ENCODE data around the gene PLAGL2.
"Not testable (repeated sequence)": the region's sequence is repeated elsewhere in the genome, so short reads cannot be mapped to it uniquely, and the experiment has no call there.

The PLAGL2 gene

DNA sequence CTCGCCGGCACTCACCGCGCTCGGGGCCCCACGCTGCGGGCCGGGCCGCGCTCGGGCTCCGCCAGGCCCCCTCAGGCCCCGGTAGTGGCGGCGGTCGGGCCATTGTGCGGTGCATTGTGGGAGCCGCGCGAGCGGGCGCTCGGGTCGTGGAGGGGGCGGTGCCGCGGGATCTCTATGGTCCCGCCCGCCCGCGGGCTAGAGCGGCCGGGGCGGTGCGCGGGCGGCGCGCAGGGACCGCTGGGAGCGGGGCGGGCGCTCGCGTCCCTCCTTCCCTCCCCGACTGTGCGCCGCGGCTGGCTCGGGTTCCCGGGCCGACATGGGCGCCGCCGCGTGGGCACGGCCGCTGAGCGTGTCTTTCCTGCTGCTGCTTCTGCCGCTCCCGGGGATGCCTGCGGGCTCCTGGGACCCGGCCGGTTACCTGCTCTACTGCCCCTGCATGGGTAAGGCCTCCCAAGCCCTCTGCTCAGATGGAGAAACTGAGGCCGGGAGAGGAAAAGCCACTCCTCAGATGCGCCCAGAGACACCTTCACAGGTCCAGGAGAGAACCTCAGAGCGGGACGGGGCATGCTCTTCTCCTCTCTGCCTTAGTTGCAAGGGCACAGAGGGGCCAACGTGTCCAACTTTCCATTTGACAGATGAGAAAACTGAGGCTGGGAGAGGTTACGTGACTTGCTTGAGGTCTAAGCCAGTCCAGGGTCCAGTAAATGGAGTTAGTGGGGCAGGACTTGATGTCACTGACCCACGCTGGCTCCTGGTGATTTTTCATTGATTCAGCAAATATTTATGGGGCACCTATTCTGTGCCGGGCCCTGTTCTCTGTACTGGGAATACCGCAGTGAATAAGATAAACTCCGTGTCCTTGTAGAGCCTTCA is at the start of gene PLAGL2, which contains the start of gene POFUT1:
TSS of gene PLAGL2 (minus strand) at position 118 of the 873 bp plus-strand sequence. CDS start 5,565 bp downstream, outside the sequence.
TSS of gene POFUT1 (plus strand) at position 255 of the 873 bp plus-strand sequence. CDS start at position 317, 62 bp downstream.
- peak; percentile 77 to 84 (median 84) for DNase-seq (ENCODE audit: low read depth in 2 of 3, low spot score in 2 of 3)

DNA sequence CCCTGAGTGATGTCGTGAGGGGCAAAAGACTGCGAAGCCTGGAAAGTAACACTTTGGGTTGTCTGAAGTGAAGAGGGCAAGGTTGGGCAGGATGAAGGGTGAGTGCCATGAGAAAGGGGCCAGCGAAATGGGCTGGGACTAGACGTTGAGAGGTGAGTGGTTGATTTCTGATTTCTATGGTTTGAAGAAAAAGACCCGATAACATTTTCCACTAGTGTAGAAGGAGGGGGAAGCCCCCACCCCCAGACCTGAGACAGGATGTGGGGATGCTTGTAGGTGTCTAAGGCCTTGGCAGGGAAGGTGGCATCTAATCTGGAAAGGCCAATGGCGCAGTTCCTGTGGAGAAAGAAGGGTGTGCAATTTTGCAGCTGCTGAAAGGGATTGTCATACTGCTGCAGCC is 44.6 kb upstream of the PLAGL2 start:
- peak; percentile 50 to 73 (median 59) for DNase-seq (ENCODE audit: low read depth in 2 of 3, low spot score in 2 of 3)

DNA sequence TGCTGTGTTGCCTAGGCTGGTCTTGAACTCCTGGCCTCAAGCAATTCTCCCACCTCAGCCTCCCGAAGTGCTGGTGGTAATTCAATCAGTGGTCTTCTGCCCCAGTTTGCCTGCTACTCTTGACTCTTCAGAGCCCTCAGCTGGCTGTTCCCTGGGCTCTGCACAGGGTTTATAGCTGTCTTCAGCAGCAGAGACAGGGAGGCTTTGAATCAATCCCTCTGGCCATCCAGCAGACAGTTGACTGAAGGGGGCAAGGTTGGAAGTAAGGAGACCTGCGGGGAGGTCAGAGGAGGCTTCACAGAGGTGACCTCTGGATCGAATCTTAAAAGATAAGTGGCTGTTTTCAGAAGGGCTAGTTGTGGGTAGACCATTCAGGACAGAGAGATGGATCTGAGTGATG is 43.9 kb upstream of the PLAGL2 start:
- DNase-seq (ENCODE audit: low read depth in 2 of 3, low spot score in 2 of 3) = no peak

- no peak for DNase-seq (ENCODE audit: low read depth in 2 of 3, low spot score in 2 of 3)
Observed at GRCh38 chr20:32249030-32249738, 41.6 kb upstream of the PLAGL2 start.

DNA sequence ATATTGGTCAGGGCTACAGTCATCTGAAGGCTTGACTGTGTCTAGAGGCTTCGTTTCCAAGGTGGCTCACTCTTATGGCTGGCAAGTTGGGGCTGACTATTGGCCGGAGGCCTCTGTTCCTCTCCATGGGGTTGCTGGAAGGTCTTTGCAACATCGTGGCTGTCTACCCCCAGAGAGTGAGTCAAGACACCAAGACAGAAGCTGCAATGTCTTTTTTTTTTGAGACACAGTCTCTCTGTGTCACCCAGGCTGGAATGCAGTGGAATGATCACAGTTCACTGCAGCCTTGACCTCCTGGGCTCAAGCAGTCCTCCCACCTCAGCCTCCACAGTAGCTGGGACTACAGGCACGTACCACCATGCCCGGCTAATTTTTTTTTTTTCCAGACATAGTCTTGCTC is 40.5 kb upstream of the PLAGL2 start:
- no peak for DNase-seq (ENCODE audit: low read depth in 2 of 3, low spot score in 2 of 3)

DNA sequence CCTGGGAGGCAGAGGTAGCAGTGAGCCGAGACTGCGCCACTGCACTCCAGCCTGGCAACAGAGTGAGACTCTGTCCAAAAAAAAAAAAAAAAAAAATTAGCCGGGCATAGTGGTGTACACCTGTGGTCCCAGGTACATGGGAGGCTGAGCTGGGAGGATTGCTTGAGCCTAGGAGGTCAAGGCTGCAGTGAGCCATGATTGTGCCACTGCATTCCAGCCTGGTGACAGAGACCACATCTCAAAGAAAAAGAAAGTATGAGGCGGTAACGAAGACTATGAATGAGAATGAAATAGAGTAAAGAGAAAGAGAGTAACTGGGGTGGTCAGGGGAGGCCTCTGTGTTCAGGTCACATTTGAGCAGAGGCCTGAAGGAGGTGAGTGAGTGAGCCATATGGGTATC is 38.7 kb upstream of the PLAGL2 start:
- DNase-seq (ENCODE audit: low read depth in 2 of 3, low spot score in 2 of 3) = not testable (repeated sequence)

DNA sequence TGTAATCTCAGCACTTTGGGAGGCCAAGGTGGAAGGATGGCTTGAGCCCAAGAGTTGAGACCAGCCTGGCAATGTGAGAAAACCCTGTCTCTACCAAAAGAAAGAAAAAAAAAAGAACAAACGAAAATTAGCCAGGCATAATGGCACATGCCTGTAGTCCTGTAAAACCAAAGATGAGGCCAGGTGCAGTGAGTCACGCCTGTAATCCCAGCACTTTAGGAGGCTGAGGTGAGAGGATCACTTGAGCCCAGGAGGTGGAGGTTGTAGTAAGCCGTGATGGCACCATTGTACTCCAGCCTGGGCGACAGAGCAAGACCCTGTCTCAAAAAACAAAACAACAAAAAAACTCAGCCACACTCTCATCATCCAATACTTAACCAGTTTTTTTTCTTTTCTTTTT is 37.4 kb upstream of the PLAGL2 start:
- no peak for DNase-seq (ENCODE audit: low read depth in 2 of 3, low spot score in 2 of 3)

- no peak for DNase-seq (ENCODE audit: low read depth in 2 of 3, low spot score in 2 of 3)
Observed at GRCh38 chr20:32244150-32244823, 36.7 kb upstream of the PLAGL2 start.

GRCh38 chr20:32241807-32242206 is 34.3 kb upstream of the PLAGL2 start:
- no peak for DNase-seq (ENCODE audit: low read depth in 2 of 3, low spot score in 2 of 3)

GRCh38 chr20:32240205-32240604 is 32.7 kb upstream of the PLAGL2 start:
- no peak for DNase-seq (ENCODE audit: low read depth in 2 of 3, low spot score in 2 of 3)

DNA sequence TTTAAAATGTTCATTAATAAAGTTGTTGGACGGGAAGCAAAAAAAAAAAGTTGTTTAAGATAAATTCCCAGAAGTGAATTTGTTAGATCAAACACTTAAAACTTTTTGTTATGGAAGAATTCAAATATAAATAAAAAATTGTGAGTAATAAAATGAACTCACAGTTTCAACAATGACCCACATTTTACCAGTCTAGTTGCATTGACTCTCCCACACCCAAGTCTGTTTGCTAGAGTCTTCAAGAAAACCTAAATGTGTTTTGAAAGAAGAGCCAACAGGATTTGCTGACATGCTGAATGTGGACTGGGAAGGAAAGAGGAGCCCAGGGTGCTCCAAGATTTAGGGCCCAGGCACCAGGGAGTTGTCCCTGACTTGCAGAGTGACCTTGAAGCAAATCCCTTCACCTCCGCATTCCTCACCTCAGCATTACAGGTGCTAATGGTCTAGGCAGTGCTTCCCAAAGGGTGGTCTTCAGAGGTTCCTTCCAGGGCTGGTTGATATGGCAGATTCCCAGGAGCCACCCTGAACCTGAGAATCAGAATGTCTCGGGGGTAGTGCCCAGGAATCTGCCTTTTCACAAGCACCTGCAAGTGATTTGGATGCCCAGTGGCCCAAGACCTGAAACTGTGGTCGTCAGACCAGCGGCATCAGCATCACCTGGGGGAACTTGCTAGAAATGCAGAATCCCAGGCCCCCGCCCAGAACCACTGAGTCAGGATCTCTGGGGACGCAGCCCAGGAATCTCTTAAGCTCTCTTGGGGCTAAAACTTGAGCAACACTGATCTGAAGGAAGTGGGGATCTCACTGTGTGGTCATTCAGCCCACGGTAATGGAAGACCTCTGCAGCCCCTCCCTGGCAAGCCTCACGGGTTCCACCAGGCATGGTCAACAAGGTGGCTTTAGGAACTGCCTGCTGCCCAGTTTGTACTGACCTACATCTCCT is 31.2 kb upstream of the PLAGL2 start:
- DNase-seq (ENCODE audit: low read depth in 2 of 3, low spot score in 2 of 3) = no peak

- no peak for DNase-seq (ENCODE audit: low read depth in 2 of 3, low spot score in 2 of 3)
Observed at GRCh38 chr20:32237419-32237818, 29.9 kb upstream of the PLAGL2 start.

DNA sequence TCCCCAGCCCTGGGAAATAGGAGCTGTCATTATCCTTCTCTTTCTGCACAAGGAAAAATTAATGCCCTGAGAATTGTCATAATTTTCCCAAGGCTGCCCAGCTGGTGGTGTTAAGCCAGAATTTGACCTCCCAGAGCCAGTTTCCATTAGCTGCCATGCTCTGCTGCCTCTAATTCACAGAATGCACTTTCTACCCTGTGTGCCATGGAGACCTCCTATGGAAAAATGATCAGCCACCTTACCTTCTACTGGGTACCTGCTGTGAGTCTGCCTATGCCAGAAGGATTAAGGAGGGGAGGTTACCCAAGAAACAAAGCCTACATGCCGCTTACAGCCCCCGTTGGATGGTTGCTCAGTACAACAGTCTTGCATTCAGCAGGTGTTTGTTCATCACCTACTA is 29.3 kb upstream of the PLAGL2 start:
- DNase-seq (ENCODE audit: low read depth in 2 of 3, low spot score in 2 of 3) = no peak

- no peak for DNase-seq (ENCODE audit: low read depth in 2 of 3, low spot score in 2 of 3)
Observed at GRCh38 chr20:32236048-32236533, 28.5 kb upstream of the PLAGL2 start.

- DNase-seq (ENCODE audit: low read depth in 2 of 3, low spot score in 2 of 3) = no peak
Observed at GRCh38 chr20:32235331-32236047, 27.9 kb upstream of the PLAGL2 start.

DNA sequence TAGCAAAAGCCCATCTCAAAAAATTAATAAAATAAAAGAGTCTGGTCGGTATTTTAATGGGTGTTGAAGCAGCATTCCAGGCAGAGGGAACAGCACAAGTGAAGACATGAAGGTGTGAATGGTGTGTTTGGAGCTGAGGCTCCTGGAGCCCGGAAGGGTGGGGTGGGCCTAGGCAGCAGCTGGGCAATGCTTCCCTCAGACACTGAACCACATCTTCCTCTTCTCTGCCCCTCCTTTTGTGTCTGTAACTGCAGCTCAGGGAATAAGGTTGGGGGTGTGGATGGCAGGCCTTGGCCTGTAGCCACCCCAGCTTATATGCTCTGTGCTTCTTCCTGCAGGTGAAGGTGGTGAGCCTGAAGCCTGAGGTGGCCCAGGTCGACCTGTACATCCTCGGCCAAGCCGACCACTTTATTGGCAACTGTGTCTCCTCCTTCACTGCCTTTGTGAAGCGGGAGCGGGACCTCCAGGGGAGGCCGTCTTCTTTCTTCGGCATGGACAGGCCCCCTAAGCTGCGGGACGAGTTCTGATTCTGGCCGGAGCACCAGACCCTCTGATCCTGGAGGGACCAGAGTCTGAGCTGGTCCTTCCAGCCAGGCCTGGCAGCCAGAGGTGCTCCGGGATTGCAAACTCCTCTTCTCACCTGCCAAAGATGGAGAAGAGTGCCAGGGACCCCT is 26.7 kb upstream of the PLAGL2 start:
- no peak for DNase-seq (ENCODE audit: low read depth in 2 of 3, low spot score in 2 of 3)

GRCh38 chr20:32233286-32233685 is 25.7 kb upstream of the PLAGL2 start:
- DNase-seq (ENCODE audit: low read depth in 2 of 3, low spot score in 2 of 3) = no peak

DNA sequence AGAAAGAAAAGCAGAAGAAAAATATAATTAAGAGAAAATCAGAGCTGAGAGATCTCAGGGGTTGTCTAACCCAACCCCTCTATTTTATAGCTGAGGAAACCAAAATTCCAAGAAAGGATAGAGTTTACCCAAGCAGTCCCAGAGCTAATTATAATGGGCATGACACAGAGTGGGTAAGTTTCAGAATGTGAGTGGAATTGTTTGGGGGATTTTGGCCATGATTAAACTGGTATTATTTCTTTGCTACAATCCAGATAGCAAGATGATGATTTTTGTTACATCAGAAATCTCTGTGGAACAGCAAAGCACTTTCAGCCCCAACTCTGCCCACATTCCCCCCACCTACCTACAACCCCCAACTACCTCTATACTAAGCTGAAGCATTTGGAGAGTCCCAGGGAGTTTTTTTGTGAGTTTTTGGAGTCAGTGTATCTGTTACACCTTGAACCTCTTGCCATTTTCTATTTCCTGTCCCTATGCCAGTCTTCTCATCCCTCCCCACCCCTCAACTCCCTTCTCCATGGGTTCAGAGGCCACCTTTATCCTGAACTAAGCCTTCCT is 24.9 kb upstream of the PLAGL2 start:
- DNase-seq (ENCODE audit: low read depth in 2 of 3, low spot score in 2 of 3) = no peak

DNA sequence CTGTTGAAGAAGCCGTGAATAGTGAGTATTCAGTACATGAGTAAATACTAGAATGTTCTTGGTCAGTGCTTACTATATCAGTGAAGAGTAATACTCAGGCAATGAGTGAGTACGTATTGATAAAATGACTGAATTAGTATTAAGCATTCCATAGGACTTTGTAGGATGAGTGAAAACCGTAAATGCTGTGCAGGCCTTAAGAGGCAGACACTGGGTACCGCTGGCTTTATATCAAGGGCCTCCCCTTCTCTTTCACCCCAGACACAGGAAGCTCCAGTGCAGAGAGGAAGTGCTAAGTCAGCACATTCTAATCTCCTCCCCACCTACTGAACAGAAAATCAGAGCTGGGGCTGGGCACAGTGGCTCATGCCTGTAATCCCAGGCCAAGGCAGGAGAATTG is 24.3 kb upstream of the PLAGL2 start:
- no peak for DNase-seq (ENCODE audit: low read depth in 2 of 3, low spot score in 2 of 3)

Data from activated CD8-positive, alpha-beta memory T cell treated with anti-CD3 and anti-CD28 coated beads for 48 hours (primary cell).